KMS-11 (cell line): ENCODE results near the gene MST1R.
A peak's percentile ranks its signal among the peaks of the same experiment; 100 is the strongest.
"Not testable (repeated sequence)": the region's sequence is repeated elsewhere in the genome, so short reads cannot be mapped to it uniquely, and the experiment has no call there.

Source experiments
- H2AFZ ChIP-seq: fragments of 200-600 bp; sonication (generic); 2 replicates; pipeline ENCODE4 v1.6.1; 2016; ENCODE audit warnings: antibody characterized with exemption, mixed run types, low read depth
- H3K27ac ChIP-seq: fragments of 200-600 bp; sonication (generic); 2 replicates; pipeline ENCODE4 v1.6.1; 2016; ENCODE audit warnings: mild to moderate bottlenecking, mixed run types
- H3K27me3 ChIP-seq: fragments of 200-600 bp; sonication (generic); 2 replicates; pipeline ENCODE4 v1.6.1; 2017; ENCODE audit warnings: mild to moderate bottlenecking, low read depth, mixed run types, moderate library complexity; ENCODE audit not compliant: insufficient read depth
- H3K36me3 ChIP-seq: fragments of 200-600 bp; sonication (generic); 2 replicates; pipeline ENCODE4 v1.6.1; 2017; ENCODE audit warnings: mild to moderate bottlenecking, mixed run types; ENCODE audit not compliant: insufficient read depth
- H3K4me1 ChIP-seq: fragments of 200-600 bp; sonication (generic); 2 replicates; pipeline ENCODE4 v1.6.1; 2016; ENCODE audit warnings: mild to moderate bottlenecking, low read depth, mixed run types; ENCODE audit not compliant: poor library complexity, severe bottlenecking
- H3K4me2 ChIP-seq: fragments of 200-600 bp; sonication (generic); 2 replicates; pipeline ENCODE4 v1.7.0; 2016; ENCODE audit warnings: mild to moderate bottlenecking, mixed run types
- H3K4me3 ChIP-seq: fragments of 200-600 bp; sonication (generic); IDR thresholded peaks from 2 replicates; pipeline ENCODE4 v1.6.1; 2017; ENCODE audit warnings: low read depth, low read length, mixed read lengths; ENCODE audit not compliant: insufficient read depth
- H3K79me2 ChIP-seq: fragments of 200-600 bp; sonication (generic); 2 replicates; pipeline ENCODE4 v1.6.1; 2016; ENCODE audit warnings: low read depth, mixed run types; ENCODE audit not compliant: insufficient read depth
- H3K9ac ChIP-seq: fragments of 200-600 bp; sonication (generic); 2 replicates; pipeline ENCODE4 v1.6.1; 2016; ENCODE audit warnings: mild to moderate bottlenecking, mixed run types
- H4K20me1 ChIP-seq: fragments of 200-600 bp; sonication (generic); 2 replicates; pipeline ENCODE4 v1.6.1; 2016; ENCODE audit warnings: mild to moderate bottlenecking, mixed run types; ENCODE audit not compliant: insufficient read depth
- TF ChIP-seq, protein P1 (sequence below): fragments of 200-600 bp; sonication (generic); conservative IDR thresholded peaks from 2 replicates; pipeline ENCODE4 v1.6.1; 2017; ENCODE audit warnings: low read depth, mild to moderate bottlenecking, antibody characterized with exemption, low read length, moderate library complexity, mixed read lengths

Gene MST1R

GRCh38 chr3:49939858-49940666 is 36.4 kb upstream of the MST1R start, which contains the start of gene RBM6:
Gene RBM6, plus strand, starts transcription at chr3:49940150. Its CDS starts 22,492 bp downstream, at chr3:49962642.
- peak within 1 kb of the TSS; percentile 56; the same call in 1 of the 2 replicates for H3K9ac ChIP-seq
- peaks cover 40% of the 10 kb centered on the region for H3K79me2 ChIP-seq
- no peaks in the 10 kb centered on the region for H3K27me3 ChIP-seq
- peak within 1 kb of the TSS; percentile 77 for H3K27ac ChIP-seq
- H2AFZ ChIP-seq, result peak within 1 kb of the TSS; percentile 66; the same call in 1 of the 2 replicates
- no peaks in the 10 kb centered on the region for H3K36me3 ChIP-seq
- H3K4me2 ChIP-seq, result peak within 1 kb of the TSS; percentile 78
- H4K20me1 ChIP-seq, result no peaks in the 10 kb centered on the region
- H3K4me1 ChIP-seq, result no peaks in the 10 kb centered on the region
- TF ChIP-seq, protein P1, sequence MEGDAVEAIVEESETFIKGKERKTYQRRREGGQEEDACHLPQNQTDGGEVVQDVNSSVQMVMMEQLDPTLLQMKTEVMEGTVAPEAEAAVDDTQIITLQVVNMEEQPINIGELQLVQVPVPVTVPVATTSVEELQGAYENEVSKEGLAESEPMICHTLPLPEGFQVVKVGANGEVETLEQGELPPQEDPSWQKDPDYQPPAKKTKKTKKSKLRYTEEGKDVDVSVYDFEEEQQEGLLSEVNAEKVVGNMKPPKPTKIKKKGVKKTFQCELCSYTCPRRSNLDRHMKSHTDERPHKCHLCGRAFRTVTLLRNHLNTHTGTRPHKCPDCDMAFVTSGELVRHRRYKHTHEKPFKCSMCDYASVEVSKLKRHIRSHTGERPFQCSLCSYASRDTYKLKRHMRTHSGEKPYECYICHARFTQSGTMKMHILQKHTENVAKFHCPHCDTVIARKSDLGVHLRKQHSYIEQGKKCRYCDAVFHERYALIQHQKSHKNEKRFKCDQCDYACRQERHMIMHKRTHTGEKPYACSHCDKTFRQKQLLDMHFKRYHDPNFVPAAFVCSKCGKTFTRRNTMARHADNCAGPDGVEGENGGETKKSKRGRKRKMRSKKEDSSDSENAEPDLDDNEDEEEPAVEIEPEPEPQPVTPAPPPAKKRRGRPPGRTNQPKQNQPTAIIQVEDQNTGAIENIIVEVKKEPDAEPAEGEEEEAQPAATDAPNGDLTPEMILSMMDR, result no peak
- H3K4me3 ChIP-seq, result peak within 1 kb of the TSS; percentile 21

- peaks cover 13% of the 10 kb centered on the region for H3K79me2 ChIP-seq
- H3K36me3 ChIP-seq, result no peaks in the 10 kb centered on the region
- no peaks in the 10 kb centered on the region for H4K20me1 ChIP-seq
- TF ChIP-seq, protein P1, result no peak
- H2AFZ ChIP-seq, result no peak overlapping the region
- no peak overlapping the region for H3K4me3 ChIP-seq
- no peaks in the 10 kb centered on the region for H3K4me1 ChIP-seq
- H3K9ac ChIP-seq, result no peak overlapping the region
- H3K27me3 ChIP-seq, result no peaks in the 10 kb centered on the region
- H3K4me2 ChIP-seq, result no peak overlapping the region
- no peak overlapping the region for H3K27ac ChIP-seq
Observed at GRCh38 chr3:49937090-49937489, 33.4 kb upstream of the MST1R start.

GRCh38 chr3:49932281-49932680 is 28.6 kb upstream of the MST1R start:
- H3K4me2 ChIP-seq, result not testable (repeated sequence)

GRCh38 chr3:49930922-49931321 is 27.2 kb upstream of the MST1R start:
- H3K9ac ChIP-seq, result no peak overlapping the region
- TF ChIP-seq, protein P1, result no peak
- no peaks in the 10 kb centered on the region for H3K27me3 ChIP-seq
- H3K27ac ChIP-seq, result no peak overlapping the region
- H3K4me2 ChIP-seq, result no peak overlapping the region
- H3K36me3 ChIP-seq, result no peaks in the 10 kb centered on the region
- no peak overlapping the region for H3K4me3 ChIP-seq
- H2AFZ ChIP-seq, result no peak overlapping the region
- H3K4me1 ChIP-seq, result peaks cover 19% of the 10 kb centered on the region
- H3K79me2 ChIP-seq, result no peaks in the 10 kb centered on the region
- no peaks in the 10 kb centered on the region for H4K20me1 ChIP-seq

More at GRCh38 chr3:49932281-49932680, 28.6 kb upstream of the MST1R start:
- H3K4me1 ChIP-seq, result peaks cover 19% of the 10 kb centered on the region
- H3K27ac ChIP-seq, H2AFZ ChIP-seq, H3K4me3 ChIP-seq, H3K36me3 ChIP-seq, H3K27me3 ChIP-seq, H3K9ac ChIP-seq, H3K79me2 ChIP-seq, H4K20me1 ChIP-seq: not testable (repeated sequence)

GRCh38 chr3:49930168-49930690 is 26.6 kb upstream of the MST1R start:
- Histone ChIP-seq H4K20me1 (no peaks in the 10 kb centered on the region), H3K27me3 (no peaks in the 10 kb centered on the region), H3K79me2 (no peaks in the 10 kb centered on the region), H3K9ac (no peak overlapping the region), H3K27ac (no peak overlapping the region), H3K4me3 (no peak overlapping the region), H3K36me3 (no peaks in the 10 kb centered on the region), H3K4me1 (peaks cover 19% of the 10 kb centered on the region), H2AFZ (peak overlapping the region; percentile 94), H3K4me2 (peak overlapping the region; percentile 88)
- TF ChIP-seq, protein P1, result no peak
